Pancreas (tissue), 10 donors: ENCODE results near the gene GAS2L1. TPM values are rescaled to one million over a fixed set of nuclear protein-coding genes. Genes with fewer than 3 reads are reported as not detected.

ENCODE experiments used
- ATAC-seq, 4 donors: fragments of 200-7000 bp; cut with Tn5 transposase; one replicate each; pipeline versions ENCODE4 v1.8.0 to v1.9.1; 2020; ENCODE audit warnings: mild to moderate bottlenecking in 4 of 4, moderate library complexity in 4 of 4
- DNase-seq, 6 donors: peaks; one replicate each; pipeline ENCODE4 v3.0.0-alpha.2; 2020
- FAIRE-seq: peaks from 2 replicates; lab custom pipeline; 2012; peaks lifted over from hg19 to GRCh38; lab: Jason Lieb, UNC
- H3K27ac ChIP-seq, 4 donors: fragments of 200-600 bp; sonication (generic); 1 replicate in 3 of 4; 2 replicates in 1 of 4; pipeline versions ENCODE4 v1.5.0 to v1.8.0; 2020
- H3K27me3 ChIP-seq, 4 donors: fragments of 200-600 bp; one replicate each; pipeline ENCODE4 v1.8.0; 2021
- H3K36me3 ChIP-seq, 3 donors: fragments of 200-600 bp; sonication (generic) in 1 of 3; one replicate each; pipeline versions ENCODE4 v1.5.0 to v1.8.0; 2020 to 2021
- H3K4me1 ChIP-seq, 3 donors: fragments of 200-600 bp; one replicate each; pipeline ENCODE4 v1.8.0; 2021
- H3K4me3 ChIP-seq, 4 donors: fragments of 200-600 bp; sonication (generic) in 2 of 4; one replicate each; pipeline versions ENCODE4 v1.5.0 to v1.8.0; 2020 to 2021
- H3K9me3 ChIP-seq, 4 donors: fragments of 200-600 bp; one replicate each; pipeline ENCODE4 v1.8.0; 2021
- CTCF ChIP-seq, 4 donors: fragments of 200-600 bp; sonication (generic) in 3 of 4; IDR thresholded peaks; one replicate each; pipeline versions ENCODE4 v1.5.0 to v1.8.0; 2021; ENCODE audit warnings: antibody characterized with exemption in 4 of 4
- WGBS, 2 donors: extraction: QIAGEN DNeasy Blood & Tissue Kit; methylation state at CpG; one replicate each; pipeline ENCODE4 v1.1.7; 2013; 5-methylcytosine and 5-hydroxymethylcytosine counted together
- intact Hi-C, 3 donors: fragments of 100-400 bp; cut with DNase I; formaldehyde crosslinking; loops; one replicate each; pipeline versions ENCODE4 v1.11.1 to v1.14.2; 2022
- polyA plus RNA-seq, 2 donors: library from polyadenylated mRNA; stranded (reverse); fragments of 200-250 nt; gene quantifications; one replicate each; pipeline ENCODE4 v1.2.3, GENCODE V29; 2013
- total RNA-seq, 6 donors: library from RNA; stranded (reverse); fragmentation: NEBNext Ultra II Directional in 4 of 6; extraction: Animal tissue kit (Norgen Biotek cat#: 25700) in 4 of 6; gene quantifications; one replicate each; pipeline versions ENCODE4 v1.2.1 to v1.2.4, GENCODE V29; 2021 to 2023
- donor health status: healthy with polysubstance abuse.
- donor health status: DM: no; HTN: no; CAD: no; lungs with moderate emphysema.
- donor health status: DM: no; HTN: no; CAD: no.
- donor health status: control.
- donor health status: control.
- donor health status: Bipolar disorder and iron deficiency.
- donor health status: DM: yes; HTN: yes; CAD: no.
- donor health status: DM: no; HTN: no; CAD: no.
- donor health status: DM: no; HTN: no; CAD: no.
- donor health status: DM: yes; HTN: yes; CAD: no.

Gene GAS2L1
- total and polyA plus RNA-seq, 8 donors, result 5.2 to 13.6 (median 8.7) TPM

- Histone ChIP-seq H3K27ac (no peak overlapping the region), H3K36me3 (peaks cover 0 to 33% (median 7%) of the 10 kb centered on the region in 3 donors), H3K9me3 (no peaks in the 10 kb centered on the region), H3K4me1 (no peaks in the 10 kb centered on the region), H3K27me3 (no peaks in the 10 kb centered on the region), H3K4me3 (no peak overlapping the region)
- 83 to 85% methylated on average over 8 of the region's 8 CpGs for whole genome bisulfite sequencing, 2 donors
- DNase-seq (peak in 1 of 6 donors; percentile 14), FAIRE-seq (no peak), ATAC-seq (no peak)
- intact Hi-C loops, result no loop called here
- TF ChIP-seq CTCF (IDR thresholded peaks at IDR 0.05), result no peak
Observed at GRCh38 chr22:29325356-29325755, 18.9 kb downstream of the GAS2L1 start.

- no peak for ATAC-seq
- TF ChIP-seq CTCF (IDR thresholded peaks at IDR 0.05), result no peak
Observed at GRCh38 chr22:29325785-29326315, 19.4 kb downstream of the GAS2L1 start.

GRCh38 chr22:29326481-29326880 is 20.0 kb downstream of the GAS2L1 start:
- no peak overlapping the region for H3K4me3 ChIP-seq
- no peak for TF ChIP-seq CTCF (IDR thresholded peaks at IDR 0.05)
- H3K27ac ChIP-seq, result no peak overlapping the region
- H3K27me3 ChIP-seq, result no peaks in the 10 kb centered on the region
- FAIRE-seq (no peak), ATAC-seq (no peak), DNase-seq (no peak)
- H3K9me3 ChIP-seq, result no peaks in the 10 kb centered on the region
- H3K36me3 ChIP-seq, result peaks cover 0 to 41% (median 7%) of the 10 kb centered on the region in 3 donors
- intact Hi-C loops, result no loop called here
- 91% methylated on average over 10 of the region's 10 CpGs for WGBS, 2 donors
- H3K4me1 ChIP-seq, result no peaks in the 10 kb centered on the region

More at GRCh38 chr22:29325785-29326315, 19.4 kb downstream of the GAS2L1 start:
- DNase-seq (peak in 1 of 6 donors; percentile 27), FAIRE-seq (no peak)
- Histone ChIP-seq H3K4me1 (no peaks in the 10 kb centered on the region), H3K36me3 (peaks cover 0 to 35% (median 7%) of the 10 kb centered on the region in 3 donors), H3K27me3 (no peaks in the 10 kb centered on the region), H3K4me3 (no peak overlapping the region), H3K9me3 (no peaks in the 10 kb centered on the region), H3K27ac (no peak overlapping the region)
- intact Hi-C loops, result no loop called here
- WGBS, 2 donors, result 70 to 73% methylated on average over 9 of the region's 9 CpGs

- H3K27me3 ChIP-seq, result no peaks in the 10 kb centered on the region
- H3K4me3 ChIP-seq, result no peak overlapping the region
- H3K36me3 ChIP-seq, result peaks cover 0 to 42% (median 7%) of the 10 kb centered on the region in 3 donors
- ATAC-seq (peak in 1 of 4 donors; percentile 4), DNase-seq (peak in 2 of 6 donors; percentile 25 to 68), FAIRE-seq (no peak)
- intact Hi-C loops, result no loop called here
- H3K27ac ChIP-seq, result no peak overlapping the region
- 86 to 87% methylated on average over 15 of the region's 15 CpGs for WGBS, 2 donors
- no peak for TF ChIP-seq CTCF (IDR thresholded peaks at IDR 0.05)
- no peaks in the 10 kb centered on the region for H3K9me3 ChIP-seq
- no peaks in the 10 kb centered on the region for H3K4me1 ChIP-seq
Observed at GRCh38 chr22:29327089-29327764, 20.8 kb downstream of the GAS2L1 start.

GRCh38 chr22:29328055-29328454 is 21.6 kb downstream of the GAS2L1 start:
- peaks cover 0 to 42% (median 7%) of the 10 kb centered on the region in 3 donors for H3K36me3 ChIP-seq
- no peak overlapping the region for H3K27ac ChIP-seq
- no peak overlapping the region for H3K4me3 ChIP-seq
- H3K4me1 ChIP-seq, result no peaks in the 10 kb centered on the region
- ATAC-seq (no peak), FAIRE-seq (no peak), DNase-seq (peak in 1 of 6 donors; percentile 24)
- intact Hi-C loops, result no loop called here
- WGBS, 2 donors, result 88 to 92% methylated on average over 5 of the region's 5 CpGs
- TF ChIP-seq CTCF (IDR thresholded peaks at IDR 0.05), result no peak
- H3K27me3 ChIP-seq, result no peaks in the 10 kb centered on the region
- H3K9me3 ChIP-seq, result no peaks in the 10 kb centered on the region
